AML-193 (cell line): ENCODE measurements around the gene ECHDC1.

ENCODE experiments used
- DNase-seq, 2 experiments: peaks; one replicate each; lab custom pipeline; 2025; lab: John Stamatoyannopoulos, UW

The ECHDC1 gene

DNA sequence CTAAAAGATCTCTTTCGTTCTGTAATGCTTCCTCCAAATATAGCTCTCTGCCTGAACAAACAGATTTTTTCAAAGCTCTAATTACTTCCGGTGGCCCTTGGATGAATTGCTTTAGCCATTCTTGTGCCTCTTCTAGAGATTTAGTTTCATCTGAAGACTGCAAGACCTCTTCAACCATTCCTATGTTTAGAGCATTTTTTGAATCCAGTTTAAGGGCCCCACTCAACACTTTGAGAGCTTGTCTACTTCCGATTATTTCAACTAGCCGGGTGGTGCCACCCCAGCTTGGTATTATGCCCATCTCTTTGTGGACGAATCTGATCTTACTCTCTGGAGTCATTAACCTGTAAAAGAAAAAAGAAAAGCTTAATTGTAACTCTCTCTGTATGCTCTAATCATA, 53.5 kb downstream of the ECHDC1 start:
- no peak for DNase-seq

DNA sequence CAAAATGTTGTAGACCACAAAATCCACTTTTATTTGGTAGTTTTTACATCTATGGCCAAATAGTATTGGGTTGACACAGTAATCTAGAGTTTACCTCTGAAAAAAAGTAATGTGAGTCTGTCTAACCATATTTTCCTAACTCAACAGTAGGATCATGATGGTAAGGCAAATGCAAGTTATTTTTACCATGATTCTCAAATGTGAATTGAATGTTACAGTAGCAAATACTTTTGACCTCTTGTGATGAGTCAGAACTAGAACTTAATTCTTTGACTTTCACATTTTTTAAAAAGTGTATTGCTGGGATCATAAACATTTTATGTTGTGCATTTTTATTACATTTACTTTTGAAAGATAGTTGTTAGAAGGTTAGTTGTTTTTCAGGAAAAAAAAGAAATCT, 54.7 kb downstream of the ECHDC1 start:
- DNase-seq: no peak

DNA sequence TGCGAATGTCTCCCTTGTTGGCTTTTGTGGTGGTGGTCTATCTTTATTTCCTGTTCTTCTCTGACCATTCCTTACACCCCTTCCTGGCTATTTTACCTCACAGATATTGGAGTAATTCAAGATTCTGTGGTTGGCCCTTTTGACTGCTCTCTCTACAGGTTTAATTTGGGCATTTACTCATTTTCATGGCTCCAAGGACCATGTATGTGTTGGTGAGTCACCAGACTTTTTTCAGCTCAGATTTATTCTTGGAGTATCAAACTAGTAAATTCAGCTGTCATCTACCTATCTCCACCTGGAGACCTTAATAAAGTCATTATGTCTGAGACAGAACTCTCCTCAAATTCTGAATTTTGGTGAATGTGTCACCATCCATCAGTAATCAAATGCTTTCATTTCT, 61.2 kb downstream of the ECHDC1 start:
- DNase-seq: no peak

DNA sequence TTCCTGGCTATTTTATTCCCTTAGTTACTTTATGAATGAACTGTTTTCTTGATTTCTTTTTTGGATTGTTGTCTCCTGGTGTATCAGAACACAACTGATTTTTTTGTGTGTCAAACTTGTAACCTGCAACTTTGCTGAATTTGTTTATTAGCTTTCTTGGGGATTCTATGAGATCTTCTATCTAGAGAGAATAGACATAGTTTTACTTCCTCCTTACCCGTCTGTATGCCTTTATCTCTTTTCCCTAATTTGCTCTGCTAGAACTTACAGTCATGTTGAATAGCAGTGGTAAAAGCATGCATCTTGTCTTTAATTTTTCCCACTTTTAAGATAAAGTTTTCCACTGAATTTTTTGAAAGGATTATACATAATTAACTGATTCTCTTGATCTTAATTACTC, 63.6 kb downstream of the ECHDC1 start:
- no peak for DNase-seq

DNA sequence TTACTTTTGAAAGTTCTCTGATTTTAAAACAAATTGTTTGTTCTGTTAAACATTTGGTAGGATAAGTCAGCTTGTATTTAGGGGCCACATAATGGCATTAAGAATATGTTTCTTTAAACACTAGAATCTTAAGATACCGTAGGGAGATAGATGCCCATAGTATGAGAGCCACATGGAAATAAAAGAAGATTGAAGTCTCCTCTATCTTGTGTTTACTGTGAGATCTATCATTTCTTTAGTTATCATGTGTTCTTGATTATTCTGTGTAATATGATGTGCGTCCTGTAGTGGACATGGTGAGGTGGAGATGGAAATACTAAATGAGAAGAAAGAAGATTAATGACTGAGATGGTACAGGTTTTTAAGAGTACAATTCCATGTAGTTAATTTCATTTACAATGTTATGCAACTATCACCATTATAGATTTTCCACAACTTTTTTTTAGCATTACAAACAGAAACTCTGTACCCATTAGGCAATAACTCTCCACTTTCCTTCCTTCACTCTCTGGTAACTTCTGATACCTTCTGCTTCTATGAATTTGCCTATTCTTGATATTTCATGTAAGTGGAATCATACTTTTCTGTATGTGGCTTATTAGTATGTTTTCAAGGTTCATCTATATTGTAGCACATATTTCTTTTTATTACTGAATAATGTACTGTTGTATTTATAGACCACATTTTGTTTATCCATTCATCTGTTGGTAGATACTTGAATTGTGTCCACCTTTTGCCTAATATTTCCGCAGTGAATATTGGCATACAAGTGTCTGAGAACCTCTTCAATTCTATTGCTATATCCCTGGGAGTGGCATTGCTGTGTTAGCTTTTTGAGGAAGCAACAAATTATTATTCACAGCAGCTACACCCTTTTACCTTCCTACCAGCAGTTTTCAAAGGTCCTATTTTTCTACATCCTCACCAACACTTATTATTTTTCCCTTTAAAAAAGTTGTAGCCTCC, 65.2 kb downstream of the ECHDC1 start:
- peak; percentile 15 to 27 for DNase-seq

DNA sequence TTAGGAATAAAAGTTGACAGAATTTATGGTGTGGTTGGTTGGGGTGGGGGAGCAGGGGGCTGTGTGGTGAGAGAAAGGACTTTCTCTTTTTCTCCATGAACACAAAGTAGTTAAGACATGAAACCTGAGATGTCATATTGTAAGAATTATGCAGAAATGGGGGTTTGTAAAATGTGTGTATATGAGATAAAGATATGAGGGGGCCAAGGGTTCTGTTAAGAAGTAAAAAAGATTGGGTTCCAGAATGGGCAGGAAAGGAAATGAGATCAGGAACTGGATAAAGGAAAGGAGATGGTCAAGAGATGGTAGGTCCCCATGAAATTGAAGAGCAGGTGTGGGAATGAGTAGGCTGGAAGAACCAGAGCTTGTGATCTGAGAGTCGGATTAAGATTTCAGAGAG, 67.1 kb downstream of the ECHDC1 start:
- DNase-seq: no peak

DNA sequence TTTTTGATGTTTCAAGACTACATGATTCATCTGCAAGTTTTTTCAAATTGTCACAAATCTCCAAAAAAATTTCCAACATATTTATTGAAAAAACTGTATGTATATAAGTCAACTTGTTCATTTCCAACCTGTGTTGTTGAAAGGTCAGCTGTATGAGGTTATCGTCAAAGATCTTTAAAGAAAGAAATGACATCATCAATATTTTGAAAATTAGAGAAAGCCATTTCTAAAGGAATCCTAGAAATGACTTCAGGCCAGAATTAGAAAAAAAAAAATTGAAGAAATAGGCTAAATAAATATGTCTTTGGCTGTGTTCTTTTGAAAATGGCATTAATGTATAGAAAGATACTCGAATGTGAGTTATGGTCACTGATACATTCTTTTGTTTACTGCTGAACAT, 69.9 kb downstream of the ECHDC1 start:
- no peak for DNase-seq

DNA sequence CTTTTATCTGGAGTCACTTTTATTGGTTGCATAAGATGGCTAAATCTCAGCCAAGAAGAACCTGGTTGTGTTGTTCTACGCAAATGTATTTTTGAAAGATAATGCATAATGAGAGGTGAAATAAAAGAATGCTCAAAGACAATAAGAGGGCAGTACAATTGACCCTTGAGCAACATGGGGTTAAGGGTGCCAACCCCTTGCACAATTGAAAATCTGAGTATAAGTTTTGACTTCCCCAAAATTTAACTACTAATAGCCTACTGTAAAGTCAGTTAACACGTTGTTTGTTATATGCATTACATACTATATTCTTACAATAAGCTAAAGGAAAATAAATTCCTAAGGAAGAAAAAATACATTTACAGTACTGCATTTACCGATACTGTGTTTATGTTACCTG, 70.8 kb downstream of the ECHDC1 start:
- DNase-seq: peak; percentile 69 to 71

DNA sequence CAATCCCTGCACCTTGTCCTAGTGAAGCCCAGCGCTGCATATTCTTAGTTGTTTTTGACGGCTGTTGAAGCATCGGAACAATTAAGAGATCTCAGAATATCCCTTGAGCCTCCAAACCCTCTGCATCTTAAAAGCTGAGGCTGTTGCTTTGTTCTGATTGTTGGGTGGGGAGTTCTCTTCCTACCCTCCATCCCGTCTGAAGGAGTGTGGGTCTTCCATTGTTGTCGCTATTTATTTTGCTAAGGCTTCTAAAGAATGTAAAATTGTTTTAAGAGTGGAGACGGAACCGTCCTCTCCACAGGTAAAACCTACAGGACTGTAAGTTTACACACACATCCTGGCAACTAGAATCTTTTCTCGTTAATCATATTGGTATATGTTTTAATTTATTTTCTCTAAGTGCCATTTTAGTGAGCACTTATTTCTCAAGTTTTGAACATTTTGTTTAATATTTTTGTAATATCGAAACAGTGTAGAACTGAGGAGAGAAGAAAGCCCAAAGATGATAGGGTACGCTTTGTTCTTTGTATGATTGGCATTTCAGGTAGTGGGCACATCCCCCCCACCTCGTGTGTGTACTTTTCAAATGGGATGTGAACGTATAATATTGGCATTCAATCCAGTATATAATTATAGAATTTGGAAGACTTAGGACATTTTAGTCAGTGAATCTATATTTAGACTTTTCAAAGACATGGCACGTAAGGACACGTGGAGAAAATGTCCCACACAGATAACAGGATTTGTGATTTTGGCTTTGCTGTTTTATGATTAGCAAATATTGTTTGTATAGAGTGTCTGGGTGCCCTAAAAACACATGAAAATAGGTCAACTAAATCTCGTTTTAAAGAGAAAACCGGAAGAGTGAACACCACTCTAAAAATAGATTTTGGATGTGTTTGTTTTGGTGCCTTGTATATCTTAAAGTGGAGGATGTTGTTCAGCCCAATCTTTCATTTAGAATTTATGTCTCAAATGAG, 75.5 kb downstream of the ECHDC1 start:
- no peak for DNase-seq

DNA sequence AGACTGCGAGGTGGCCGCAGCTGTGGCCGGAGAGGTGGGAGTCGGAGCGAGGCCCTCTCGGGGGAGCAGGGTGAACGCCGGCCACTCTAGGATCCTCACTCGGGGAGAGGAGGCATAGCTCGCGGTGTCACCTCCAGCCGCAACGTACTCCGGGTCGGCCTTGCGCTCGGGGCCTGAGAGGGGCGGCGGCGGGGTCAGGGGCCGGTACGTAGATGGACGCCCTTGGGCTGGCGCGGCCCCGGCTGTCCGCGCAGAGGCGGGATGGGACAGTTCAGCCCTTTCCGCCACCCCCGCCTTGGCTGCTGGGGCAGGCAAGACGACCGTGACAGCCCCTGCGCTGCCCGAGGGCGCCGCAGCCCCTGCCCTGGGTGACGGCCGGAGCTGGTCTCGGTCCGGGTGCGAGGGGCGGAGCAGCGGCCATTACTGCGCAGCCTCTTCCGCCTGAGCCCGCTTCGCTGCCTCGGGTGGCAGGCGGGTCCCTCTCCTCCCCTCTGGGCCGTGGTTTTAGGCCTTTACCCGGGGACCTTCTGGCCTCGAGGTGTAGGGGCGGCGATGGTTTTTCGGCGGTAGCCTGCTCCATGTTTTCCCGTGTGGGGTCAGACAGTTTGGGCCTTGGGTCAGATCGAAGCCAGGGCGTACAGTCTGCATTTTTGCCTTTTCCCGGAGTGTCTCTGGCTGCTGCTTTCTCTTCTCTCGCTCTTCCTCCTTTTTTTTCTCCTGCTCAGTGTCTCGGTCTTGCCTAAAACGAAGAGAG, 76.3 kb downstream of the ECHDC1 start:
- DNase-seq: peak; percentile 60 to 67

DNA sequence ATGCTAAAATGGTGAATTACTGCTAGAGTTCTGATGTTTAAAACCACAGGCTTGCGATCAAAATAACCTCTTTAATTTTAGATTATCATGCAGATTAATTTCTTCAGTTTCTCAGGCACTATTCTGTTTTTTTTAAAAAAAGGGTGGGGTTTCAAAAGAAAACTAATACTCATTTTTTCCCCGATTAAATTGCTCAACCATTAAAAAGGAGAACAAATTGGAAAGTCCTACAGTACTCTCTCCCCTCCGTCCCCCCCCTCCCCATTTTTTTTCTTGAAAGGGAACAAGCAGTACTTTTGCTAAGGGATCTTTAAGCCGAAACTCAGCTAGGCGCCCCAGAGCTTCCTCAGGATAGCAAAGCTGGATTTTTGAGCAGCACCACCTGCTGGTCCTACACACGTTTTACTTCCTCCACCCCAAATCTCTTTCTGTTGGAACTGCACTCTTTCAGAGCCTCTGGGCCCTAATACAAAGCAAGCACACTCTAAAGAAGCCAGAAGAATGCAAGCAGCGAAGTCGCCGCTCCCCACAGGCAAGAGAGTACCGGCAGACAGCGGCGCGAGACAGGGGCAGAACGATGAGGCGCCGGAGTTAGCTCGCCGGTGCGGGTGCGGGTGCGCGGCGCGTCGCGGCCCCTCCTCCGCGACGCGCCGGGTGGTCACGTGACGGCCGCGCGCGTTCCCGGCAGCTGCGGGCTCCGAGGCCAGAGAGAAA, 77.1 kb downstream of the ECHDC1 start, which contains the start of gene RNF146:
RNF146 (plus strand) TSS at position 687 of the 714 bp plus-strand sequence. CDS start 13,475 bp downstream, outside the sequence.
- DNase-seq: peak; percentile 94 to 97

DNA sequence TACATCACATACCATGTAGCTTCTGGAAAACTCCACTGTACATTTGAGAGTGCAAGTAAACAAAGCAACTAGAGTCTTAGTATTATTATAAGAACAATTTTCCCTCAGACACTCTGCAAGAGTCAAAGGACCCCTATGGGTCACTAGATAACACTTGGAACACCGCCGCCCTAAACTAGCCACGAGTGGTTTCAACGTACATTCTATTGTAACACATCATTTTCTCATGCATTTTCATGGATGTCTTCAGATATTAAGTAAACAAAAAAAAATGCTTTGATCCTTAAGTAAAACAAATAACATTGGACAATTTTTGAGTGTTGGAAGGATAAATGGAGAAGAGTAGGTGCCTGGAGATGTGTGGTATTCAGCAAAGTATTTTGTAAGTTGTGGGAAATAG, 79.9 kb downstream of the ECHDC1 start:
- DNase-seq: no peak

DNA sequence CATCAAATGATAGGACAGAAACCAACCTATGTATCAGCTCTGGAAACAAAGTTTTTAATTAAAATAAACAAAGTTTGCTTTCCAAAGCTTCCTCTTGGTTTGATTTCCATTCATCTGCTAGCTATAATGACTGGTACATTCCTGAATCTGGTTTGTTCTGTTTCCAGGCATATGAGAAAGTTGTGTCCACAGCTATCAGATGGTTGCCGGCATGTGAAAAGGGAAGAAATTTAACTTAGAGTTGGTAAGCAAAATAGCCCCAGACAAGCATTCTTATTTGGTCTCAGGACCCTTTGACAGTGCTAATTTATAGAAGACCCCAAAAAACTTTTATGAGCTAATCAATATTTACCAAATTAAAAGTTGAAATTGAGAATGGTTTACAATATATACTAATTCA, 80.5 kb downstream of the ECHDC1 start:
- DNase-seq: no peak

DNA sequence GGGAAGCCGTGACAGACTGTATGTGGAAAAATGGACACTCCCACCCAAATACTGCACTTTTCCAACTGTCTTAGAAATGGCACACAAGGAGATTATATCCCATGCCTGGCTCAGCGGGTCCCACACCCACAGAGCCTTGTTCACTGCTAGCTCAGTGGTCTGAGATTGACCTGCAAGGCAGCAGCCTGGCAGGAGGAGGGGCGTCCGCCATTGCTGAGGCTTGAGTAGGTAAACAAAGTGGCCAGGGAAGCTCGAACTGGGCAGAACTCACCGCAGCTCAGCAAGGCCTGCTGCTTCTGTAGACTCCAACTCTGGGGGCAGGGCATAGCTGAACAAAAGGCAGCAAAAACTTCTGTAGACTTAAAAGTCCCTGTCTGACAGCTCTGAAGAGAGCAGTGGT, 88.1 kb downstream of the ECHDC1 start:
- no peak for DNase-seq

DNA sequence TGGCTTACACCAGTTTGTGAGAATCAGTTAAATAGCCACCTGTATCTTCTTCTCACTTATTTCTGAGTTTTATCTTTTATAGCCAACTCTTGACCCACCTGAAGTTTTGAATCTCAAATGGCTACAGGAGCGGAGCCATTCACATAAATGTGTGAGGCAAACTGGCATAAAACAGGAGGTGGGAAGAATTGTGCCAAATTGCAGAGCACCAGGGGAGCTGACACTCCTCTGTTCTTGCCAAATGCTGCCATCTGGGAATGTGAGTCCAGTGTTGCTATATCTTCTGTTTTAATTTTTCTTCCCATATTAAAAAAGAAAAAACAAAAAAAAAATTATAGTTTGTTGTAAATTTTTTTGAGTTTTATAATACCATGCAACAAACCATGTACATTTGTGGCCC, 93.8 kb downstream of the ECHDC1 start:
- no peak for DNase-seq

DNA sequence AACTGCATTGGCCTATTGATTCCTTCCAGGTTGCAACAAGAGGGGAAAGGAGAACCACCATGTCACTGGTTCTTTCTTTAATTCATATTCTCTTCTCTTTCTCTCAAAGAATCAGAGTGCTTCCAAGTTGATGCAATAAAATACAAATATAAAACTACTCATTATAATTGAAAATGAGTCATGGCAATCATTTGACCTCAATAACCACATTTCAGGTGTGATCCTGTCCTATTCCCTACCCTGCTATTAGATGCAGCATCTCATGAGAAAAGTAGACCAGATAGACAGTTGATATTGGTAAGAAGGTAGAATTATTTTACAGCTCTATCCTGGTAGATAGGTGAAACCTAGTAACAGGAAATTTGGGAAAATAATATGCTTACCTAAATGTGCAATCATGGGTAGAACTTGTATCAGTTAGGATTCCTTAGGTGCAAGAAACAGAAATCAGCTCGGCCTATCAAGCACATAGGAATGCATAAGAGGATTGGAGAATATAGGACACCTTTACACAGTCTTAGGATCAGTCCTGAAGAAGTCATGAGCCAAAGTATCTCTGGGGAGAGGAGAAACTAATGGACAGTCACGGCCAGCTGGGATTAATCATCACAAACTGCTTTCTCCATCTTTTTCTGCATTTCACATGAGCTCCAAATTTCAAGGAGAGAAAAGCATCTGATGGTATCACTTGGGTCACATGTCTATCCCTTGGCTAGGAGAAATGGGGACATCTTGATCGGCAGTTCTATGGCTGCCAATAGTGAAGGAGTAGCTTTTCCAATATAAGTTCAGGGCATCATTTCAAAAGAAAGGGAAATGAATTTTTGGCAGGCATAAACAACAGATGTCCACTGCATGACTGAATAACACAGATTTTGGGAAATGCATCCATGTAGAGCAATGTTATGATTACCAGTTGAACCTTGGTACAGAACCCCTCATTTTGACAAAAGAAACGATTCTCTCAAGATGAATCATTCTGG, 96.0 kb downstream of the ECHDC1 start:
- DNase-seq: no peak

DNA sequence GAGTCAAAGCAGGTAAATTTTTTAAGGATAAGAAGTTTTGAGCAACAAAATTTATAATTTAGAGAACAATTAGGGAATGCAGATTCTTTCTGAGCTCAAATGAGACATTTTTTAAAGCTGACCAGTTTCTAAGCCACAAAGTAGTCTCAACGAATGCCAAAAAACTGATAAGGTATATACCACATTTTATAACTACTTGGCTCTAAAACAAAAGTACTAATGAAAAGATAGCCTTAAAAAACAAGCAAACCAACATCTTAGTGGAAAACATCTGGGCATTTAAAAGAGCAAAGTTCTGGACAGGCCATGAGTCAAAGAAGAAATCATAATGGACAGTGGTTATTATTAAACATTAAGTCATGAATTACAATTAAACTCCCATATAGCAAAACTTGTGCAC, 99.9 kb downstream of the ECHDC1 start:
- no peak for DNase-seq
